Activated CD4-positive, alpha-beta T cell treated with anti-CD3 and anti-CD28 coated beads, Interleukin-10, Interleukin-2, amounts not matched to agents 100 ng/mL and 50 ng/mL, durations not matched to agents 16 hours and 8 hours (primary cell): ENCODE measurements around the gene STARD5.

Source experiments
- DNase-seq: peaks from one replicate; pipeline ENCODE4 v3.0.0-alpha.2; 2020

STARD5 gene

DNA sequence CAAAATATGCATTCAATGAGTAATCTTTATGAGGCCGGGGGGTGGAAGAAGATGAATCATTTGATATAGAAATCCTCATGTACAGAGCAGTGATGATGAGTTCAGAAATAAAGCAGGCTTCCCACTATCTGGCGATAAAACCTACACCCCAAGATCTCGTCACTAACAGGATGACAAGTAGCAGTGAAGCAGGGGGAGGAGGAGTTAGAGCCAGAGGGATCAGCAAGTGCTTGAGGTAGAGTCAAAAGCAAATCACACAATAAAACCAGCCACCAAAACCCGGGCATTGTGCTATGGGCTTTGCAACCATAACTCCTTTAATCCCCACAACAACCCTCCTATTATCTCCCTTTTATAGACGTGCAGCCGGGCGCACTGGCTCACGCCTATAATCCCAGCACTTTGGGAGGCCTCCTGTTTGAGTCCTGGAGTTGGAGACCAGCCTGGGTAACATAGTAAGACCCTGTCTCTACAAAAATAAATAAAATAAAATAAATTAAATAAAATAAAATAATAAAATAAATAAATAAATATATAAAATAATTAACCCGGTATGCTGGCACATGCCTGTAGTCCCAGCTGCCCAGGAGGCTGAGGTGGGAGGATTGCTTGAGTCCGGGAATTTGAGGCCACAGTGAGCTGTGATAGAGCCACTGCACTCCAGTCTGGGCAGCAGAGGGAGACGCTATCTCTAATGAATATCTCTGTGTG is 53.0 kb downstream of the STARD5 start:
- peak; percentile 25 for DNase-seq

DNA sequence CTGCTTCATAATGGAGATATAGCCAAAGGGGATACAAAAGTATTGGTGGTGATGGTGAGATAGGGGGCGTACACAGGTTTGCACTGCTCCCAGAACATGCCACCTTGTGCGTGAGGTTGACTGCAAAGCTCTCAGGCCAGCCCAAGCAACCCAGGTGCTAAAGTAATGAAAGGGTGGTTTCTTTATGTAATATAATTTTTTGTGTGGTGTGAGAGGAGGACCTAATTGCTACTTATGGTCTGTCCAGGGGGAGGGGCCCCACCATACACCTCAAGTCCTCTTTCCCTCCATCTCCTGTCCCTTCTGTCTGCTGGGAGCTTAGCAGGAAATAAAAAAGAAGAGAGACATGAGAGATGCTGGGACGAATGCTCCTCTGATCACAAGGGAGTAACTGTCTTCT is 53.8 kb downstream of the STARD5 start:
- DNase-seq, result no peak

GRCh38 chr15:81268881-81269601 is 54.9 kb downstream of the STARD5 start:
- no peak for DNase-seq

DNA sequence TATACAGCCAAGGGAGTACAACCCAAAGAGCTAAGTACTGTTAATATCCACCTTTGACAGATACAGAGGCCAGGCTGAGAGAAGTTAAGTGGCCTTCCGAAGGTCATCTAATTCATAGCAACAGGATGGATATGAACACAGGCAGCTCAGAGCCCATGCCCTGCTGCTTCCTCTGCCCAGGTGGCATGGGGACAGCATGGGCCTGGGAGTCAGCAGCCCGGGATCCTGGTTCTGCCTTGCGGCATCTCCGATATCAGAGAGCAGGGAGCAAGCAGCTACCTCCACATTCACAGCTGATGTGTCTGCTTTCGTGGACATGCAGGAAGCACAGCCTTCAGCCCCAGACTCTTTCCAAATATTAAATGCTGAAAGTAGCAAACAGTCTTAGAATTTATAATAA is 55.6 kb downstream of the STARD5 start:
- DNase-seq, result no peak

DNA sequence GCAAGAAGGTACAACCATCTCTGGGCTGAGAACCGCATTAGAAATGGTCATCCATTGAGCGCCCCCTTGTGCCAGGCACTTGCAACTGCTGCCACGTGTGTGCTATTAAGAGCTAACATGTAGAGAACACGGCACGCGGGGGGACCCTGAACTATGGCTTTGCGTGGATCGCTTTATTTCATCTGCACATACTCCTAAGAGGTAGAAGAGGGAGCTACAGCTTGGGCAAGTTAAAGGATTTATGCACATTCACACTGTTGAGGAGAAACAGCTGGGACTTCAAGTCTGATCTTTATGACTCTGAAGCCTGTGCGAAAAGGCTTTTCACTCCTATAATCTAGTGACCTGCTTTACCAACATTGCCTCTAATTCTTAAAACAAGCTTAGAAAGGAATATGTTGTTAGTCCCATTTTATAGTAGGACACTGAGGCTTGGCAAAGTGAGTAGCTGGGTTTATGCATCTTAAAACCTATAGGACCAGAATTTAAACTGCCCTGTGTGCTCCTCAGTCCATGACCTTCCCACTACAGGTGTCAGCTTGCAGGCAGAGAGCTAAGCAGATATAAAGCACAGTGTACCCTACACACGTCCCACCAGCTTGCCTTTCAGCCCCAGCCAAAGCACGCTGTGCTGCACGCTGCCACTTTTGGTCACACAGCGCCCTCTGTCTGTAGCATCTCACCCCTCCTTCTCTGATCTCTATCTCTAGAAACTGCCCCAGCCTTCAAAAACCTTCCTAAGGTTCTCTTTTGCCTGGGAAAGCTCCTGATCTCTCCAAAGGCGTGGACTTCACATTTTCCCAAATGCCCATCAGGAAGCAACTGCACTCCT is 57.8 kb downstream of the STARD5 start:
- peak; percentile 89 for DNase-seq

- DNase-seq, result no peak
These were observed 58.5 kb downstream of the STARD5 start for GRCh38 chr15:81265256-81265943.

DNA sequence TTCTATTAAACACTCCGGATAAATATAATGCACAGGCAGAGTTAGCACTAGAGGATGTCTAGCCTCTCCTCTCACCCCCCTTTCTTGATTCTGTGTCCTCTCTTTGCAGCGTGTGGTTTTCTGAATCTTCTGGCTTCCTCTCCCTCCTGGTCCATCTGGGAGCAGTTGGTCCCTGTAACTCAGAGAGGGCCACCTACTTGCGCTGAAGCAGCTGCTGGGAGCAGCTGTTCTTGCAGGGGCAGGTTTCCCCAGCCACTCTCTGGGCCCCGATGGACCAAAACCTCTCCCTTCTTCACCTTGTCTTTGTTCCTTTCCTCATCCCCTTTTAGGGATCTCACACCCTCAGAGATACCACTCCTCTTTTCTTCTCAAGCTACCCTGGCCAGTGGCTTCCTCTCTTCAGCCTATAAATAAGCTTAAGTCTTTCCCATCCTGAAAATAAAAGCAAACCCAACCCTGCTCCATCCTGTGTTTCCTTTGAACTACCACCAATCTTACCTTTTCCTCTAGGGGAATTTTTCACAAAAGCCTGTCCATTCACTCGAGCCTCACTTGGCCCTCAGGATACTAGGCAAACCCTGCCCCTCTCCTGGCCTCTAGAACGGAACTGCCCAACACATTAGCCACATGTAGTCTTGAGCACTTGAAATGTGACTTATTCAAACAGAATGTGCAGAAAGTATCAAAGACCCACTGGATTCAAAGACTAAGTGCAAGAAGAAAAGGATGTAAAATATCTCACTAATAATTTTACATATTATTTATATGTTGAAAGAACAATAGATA is 59.7 kb downstream of the STARD5 start:
- DNase-seq, result no peak

- DNase-seq, result no peak
These were observed 60.5 kb downstream of the STARD5 start for GRCh38 chr15:81263477-81263876.

DNA sequence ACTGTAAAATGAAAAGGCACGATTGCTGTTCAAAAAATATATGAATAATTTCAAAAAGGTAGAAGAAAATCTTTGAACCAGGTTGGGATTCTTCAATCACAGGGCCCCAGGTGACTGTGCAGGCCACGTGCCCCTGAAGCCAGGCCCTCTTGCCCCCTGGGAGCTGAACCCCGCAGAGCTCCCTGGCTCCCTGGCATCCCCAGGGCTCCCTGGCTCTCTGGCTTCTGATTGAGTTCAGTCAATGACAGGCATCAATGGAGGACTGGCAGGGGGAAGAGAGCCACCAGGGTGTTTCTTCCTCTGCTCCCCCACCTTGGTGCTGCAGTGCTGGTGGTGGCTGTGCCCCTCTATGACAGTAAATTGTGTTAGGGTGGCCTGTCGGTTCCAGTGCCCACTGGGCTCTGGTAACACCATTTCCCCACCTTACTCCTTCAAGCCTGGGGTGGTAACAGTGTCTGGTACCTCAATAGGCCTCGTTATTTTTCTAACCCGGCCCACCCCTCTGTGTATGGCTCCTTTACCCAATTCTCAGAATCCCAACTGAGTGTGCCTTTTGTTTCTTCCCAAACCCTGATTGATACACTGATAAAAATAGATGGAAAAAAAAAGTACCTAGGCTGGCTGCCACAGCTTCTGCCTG is 62.6 kb downstream of the STARD5 start:
- DNase-seq, result no peak

DNA sequence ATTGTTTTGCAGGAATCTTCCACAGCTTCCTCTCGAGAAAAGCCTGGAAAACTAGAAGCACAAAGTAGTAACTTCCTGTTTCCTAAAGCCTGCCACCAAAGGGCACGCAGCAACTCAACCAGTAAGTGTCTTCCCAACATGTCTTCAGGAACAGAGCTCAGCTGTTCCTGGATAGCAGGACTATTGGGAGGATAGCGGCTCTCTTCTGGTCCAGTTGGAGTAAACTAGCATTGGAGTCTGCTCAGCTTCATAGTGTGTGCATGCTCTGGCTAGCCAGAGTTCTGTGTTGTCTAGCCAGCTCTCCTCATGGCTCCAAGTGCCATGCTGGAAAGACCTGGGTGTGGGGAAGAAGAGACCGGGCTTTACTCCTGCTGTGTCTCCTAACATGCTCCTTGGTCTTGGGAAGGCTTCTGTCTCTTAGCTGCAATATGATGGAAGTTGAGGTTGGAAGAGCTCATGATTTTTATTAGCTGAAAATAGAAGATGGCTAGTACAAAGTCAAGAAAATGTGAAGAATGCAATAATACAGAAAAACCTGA is 64.1 kb downstream of the STARD5 start:
- no peak for DNase-seq
